Neural progenitor cell (in vitro differentiated cells): ENCODE data around the gene BTBD6. TPM values are rescaled to one million over a fixed set of nuclear protein-coding genes. Genes with fewer than 3 reads are reported as not detected.

Experiments used
- DNase-seq: peaks from one replicate; pipeline ENCODE4 v3.0.0-alpha.2; 2016; ENCODE audit warnings: low spot score
- H2AFZ ChIP-seq: fragments of 200-600 bp; sonication (generic); replicated peaks from 2 replicates; pipeline ENCODE4 v1.6.1; 2016; ENCODE audit warnings: antibody characterized with exemption
- H3F3A ChIP-seq: fragments of 200-600 bp; sonication (generic); 2 replicates; pipeline ENCODE4 v1.6.1; 2016; ENCODE audit warnings: antibody characterized with exemption, low read depth
- H3K27ac ChIP-seq: fragments of 200-600 bp; sonication (generic); 2 replicates; pipeline ENCODE4 v1.5.1; 2016; ENCODE audit warnings: mild to moderate bottlenecking
- H3K27me3 ChIP-seq: fragments of 200-600 bp; sonication (generic); 2 replicates; pipeline ENCODE4 v1.6.1; 2016; ENCODE audit warnings: mild to moderate bottlenecking, moderate library complexity
- H3K36me3 ChIP-seq: fragments of 200-600 bp; sonication (generic); 2 replicates; pipeline ENCODE4 v1.5.1; 2016
- H3K4me1 ChIP-seq: fragments of 200-600 bp; sonication (generic); 2 replicates; pipeline ENCODE4 v1.6.1; 2016; ENCODE audit warnings: mixed run types
- H3K4me2 ChIP-seq: fragments of 200-600 bp; sonication (generic); 2 replicates; pipeline ENCODE4 v1.6.1; 2016
- H3K4me3 ChIP-seq: fragments of 200-600 bp; sonication (generic); 2 replicates; pipeline ENCODE4 v1.5.1; 2016
- H3K79me2 ChIP-seq: fragments of 200-600 bp; sonication (generic); 2 replicates; pipeline ENCODE4 v1.6.1; 2016; ENCODE audit warnings: low read depth
- H3K9ac ChIP-seq: fragments of 200-600 bp; sonication (generic); 2 replicates; pipeline ENCODE4 v1.6.1; 2016
- H3K9me3 ChIP-seq: fragments of 200-600 bp; sonication (generic); 2 replicates; pipeline ENCODE4 v1.5.1; 2016; ENCODE audit warnings: low read depth
- H4K20me1 ChIP-seq: fragments of 200-600 bp; sonication (generic); 2 replicates; pipeline ENCODE4 v1.6.1; 2016; ENCODE audit warnings: low read depth
- H3K27ac Mint-ChIP-seq: 3 replicates; pipeline ENCODE4 v1.8.0; 2021; ENCODE audit warnings: mixed read lengths
- H3K27me3 Mint-ChIP-seq: 2 replicates; pipeline ENCODE4 v1.8.0; 2022; ENCODE audit warnings: low read depth, mild to moderate bottlenecking, inconsistent platforms, moderate library complexity, mixed read lengths; ENCODE audit not compliant: insufficient read depth
- H3K36me3 Mint-ChIP-seq: 3 replicates; pipeline ENCODE4 v1.8.0; 2021; ENCODE audit warnings: mixed read lengths
- H3K4me1 Mint-ChIP-seq: 3 replicates; pipeline ENCODE4 v1.8.0; 2021; ENCODE audit warnings: mixed read lengths
- H3K4me3 Mint-ChIP-seq: 3 replicates; pipeline ENCODE4 v1.8.0; 2021; ENCODE audit warnings: mild to moderate bottlenecking, moderate library complexity, mixed read lengths
- H3K9me3 Mint-ChIP-seq: 3 replicates; pipeline ENCODE4 v1.8.0; 2020; ENCODE audit warnings: mixed read lengths
- CTCF ChIP-seq: fragments of 200-600 bp; sonication (generic); IDR thresholded peaks from 2 replicates; pipeline ENCODE4 v1.5.1; 2017; ENCODE audit warnings: antibody characterized with exemption, mild to moderate bottlenecking
- EZH2 ChIP-seq: fragments of 200-600 bp; sonication (generic); IDR thresholded peaks from 2 replicates; pipeline ENCODE4 v1.6.1; 2017; ENCODE audit warnings: antibody characterized with exemption, mild to moderate bottlenecking, moderate library complexity
- EZH2phosphoT487 ChIP-seq: fragments of 200-600 bp; sonication (generic); IDR thresholded peaks from 2 replicates; pipeline ENCODE4 v1.6.1; 2017; ENCODE audit warnings: antibody characterized with exemption
- total RNA-seq: library from RNA; depleted of rRNA; stranded (reverse); fragments of >200 nt; gene quantifications from 2 replicates; pipeline ENCODE4 v1.2.3, GENCODE V29; 2015; ENCODE audit warnings: low replicate concordance

The BTBD6 gene
- total RNA-seq, 1 donor from 2014 or later = 9.0 TPM

GRCh38 chr14:105228562-105228961, 19.8 kb upstream of the BTBD6 start:
- Histone ChIP-seq H3K4me1 (no peaks in the 10 kb centered on the region), H4K20me1 (no peaks in the 10 kb centered on the region), H3K36me3 (no peaks in the 10 kb centered on the region), H2AFZ (no peak overlapping the region), H3K27me3 (no peaks in the 10 kb centered on the region), H3K79me2 (peaks cover 3% of the 10 kb centered on the region), H3K4me2 (no peak overlapping the region), H3K9ac (no peak overlapping the region), H3K27ac (no peak overlapping the region), H3K4me3 (no peak overlapping the region), H3K9me3 (no peaks in the 10 kb centered on the region), H3F3A (no peaks in the 10 kb centered on the region)
- Mint-ChIP-seq H3K27ac (no peak overlapping the region), H3K9me3 (no peaks in the 10 kb centered on the region), H3K4me1 (peaks cover 3% of the 10 kb centered on the region), H3K36me3 (peaks cover 8% of the 10 kb centered on the region), H3K4me3 (no peak overlapping the region), H3K27me3 (no peaks in the 10 kb centered on the region)
- TF ChIP-seq EZH2phosphoT487 (no peak), EZH2 (no peak), CTCF (no peak)
- DNase-seq = no peak

GRCh38 chr14:105229099-105229655, 19.2 kb upstream of the BTBD6 start:
- Histone ChIP-seq H3K27me3 (no peaks in the 10 kb centered on the region), H3K79me2 (peaks cover 3% of the 10 kb centered on the region), H2AFZ (no peak overlapping the region), H3K4me2 (no peak overlapping the region), H3K9ac (no peak overlapping the region), H3K4me1 (no peaks in the 10 kb centered on the region), H3K9me3 (no peaks in the 10 kb centered on the region), H3F3A (no peaks in the 10 kb centered on the region), H3K4me3 (no peak overlapping the region), H4K20me1 (no peaks in the 10 kb centered on the region), H3K36me3 (no peaks in the 10 kb centered on the region), H3K27ac (no peak overlapping the region)
- Mint-ChIP-seq H3K4me1 (peaks cover 3% of the 10 kb centered on the region), H3K27me3 (no peaks in the 10 kb centered on the region), H3K27ac (no peak overlapping the region), H3K9me3 (no peaks in the 10 kb centered on the region), H3K4me3 (no peak overlapping the region), H3K36me3 (peaks cover 4% of the 10 kb centered on the region)
- TF ChIP-seq EZH2 = no peak
- TF ChIP-seq CTCF = no peak
- TF ChIP-seq EZH2phosphoT487 = no peak
- no peak for DNase-seq

GRCh38 chr14:105240811-105241576, 7.3 kb upstream of the BTBD6 start:
- peaks cover 6% of the 10 kb centered on the region for H4K20me1 ChIP-seq
- no peaks in the 10 kb centered on the region for H3K36me3 ChIP-seq
- Mint-ChIP-seq H3K9me3 (no peaks in the 10 kb centered on the region), H3K27me3 (no peaks in the 10 kb centered on the region), H3K4me1 (no peaks in the 10 kb centered on the region), H3K27ac (no peak overlapping the region), H3K36me3 (peaks cover 8% of the 10 kb centered on the region), H3K4me3 (no peak overlapping the region)
- no peak for DNase-seq
- peaks cover 28% of the 10 kb centered on the region for H3K79me2 ChIP-seq
- H3F3A ChIP-seq = no peaks in the 10 kb centered on the region
- no peak overlapping the region for H3K4me3 ChIP-seq
- no peaks in the 10 kb centered on the region for H3K9me3 ChIP-seq
- H3K4me2 ChIP-seq = no peak overlapping the region
- no peak overlapping the region for H2AFZ ChIP-seq
- no peaks in the 10 kb centered on the region for H3K4me1 ChIP-seq
- no peak for TF ChIP-seq EZH2
- TF ChIP-seq CTCF = no peak
- TF ChIP-seq EZH2phosphoT487 = no peak
- no peaks in the 10 kb centered on the region for H3K27me3 ChIP-seq
- H3K27ac ChIP-seq = no peak overlapping the region
- H3K9ac ChIP-seq = no peak overlapping the region
